DOHH2 (cell line): Measurements from ENCODE around the gene RBFOX1.

Experiments used
- EZH2phosphoT487 ChIP-seq: fragments of 200-600 bp; sonication (generic); IDR thresholded peaks from 2 replicates; pipeline ENCODE4 v1.6.1; 2017; ENCODE audit warnings: borderline replicate concordance, mild to moderate bottlenecking, antibody characterized with exemption, low read length, moderate library complexity, mixed read lengths
- TF ChIP-seq, protein P1 (sequence below): fragments of 200-600 bp; sonication (generic); IDR thresholded peaks from one replicate; pipeline ENCODE4 v1.5.1; 2014; ENCODE audit warnings: antibody characterized with exemption, mild to moderate bottlenecking, low read depth, low read length; ENCODE audit not compliant: poor library complexity, severe bottlenecking

DNA sequence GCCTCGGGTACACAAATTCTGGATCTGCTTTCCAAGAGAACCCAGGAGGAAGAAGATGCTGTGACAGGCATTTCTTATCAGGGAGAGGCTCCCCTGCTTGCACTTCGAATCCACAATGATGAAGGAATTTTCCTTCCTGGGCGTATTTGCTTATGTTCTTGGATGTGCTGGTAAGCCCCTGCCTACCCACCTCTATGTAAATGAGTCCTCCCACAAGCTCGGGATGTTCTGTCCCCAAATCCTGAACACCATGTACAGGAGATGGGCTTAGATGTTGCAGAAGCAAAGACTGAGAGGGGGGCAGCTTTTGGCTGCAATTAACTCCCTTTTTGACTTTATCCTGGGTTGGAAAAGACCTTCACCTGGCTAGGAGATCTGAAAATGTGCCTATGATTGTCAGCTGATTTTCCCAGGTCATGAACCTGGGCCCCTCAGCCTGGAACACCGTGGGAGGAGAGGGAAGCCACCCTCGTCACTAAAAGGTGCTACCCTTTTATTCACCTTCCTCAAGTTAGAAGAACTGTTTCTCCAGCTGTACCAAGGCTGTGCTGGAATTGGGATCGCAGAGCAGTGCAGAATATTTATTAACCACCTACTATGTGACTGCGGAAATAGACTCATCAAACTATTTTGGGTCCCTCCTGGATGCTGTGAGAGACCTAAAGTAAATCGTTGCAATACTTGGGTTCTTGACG, 150.1 kb downstream of the RBFOX1 start:
- TF ChIP-seq, protein P1, sequence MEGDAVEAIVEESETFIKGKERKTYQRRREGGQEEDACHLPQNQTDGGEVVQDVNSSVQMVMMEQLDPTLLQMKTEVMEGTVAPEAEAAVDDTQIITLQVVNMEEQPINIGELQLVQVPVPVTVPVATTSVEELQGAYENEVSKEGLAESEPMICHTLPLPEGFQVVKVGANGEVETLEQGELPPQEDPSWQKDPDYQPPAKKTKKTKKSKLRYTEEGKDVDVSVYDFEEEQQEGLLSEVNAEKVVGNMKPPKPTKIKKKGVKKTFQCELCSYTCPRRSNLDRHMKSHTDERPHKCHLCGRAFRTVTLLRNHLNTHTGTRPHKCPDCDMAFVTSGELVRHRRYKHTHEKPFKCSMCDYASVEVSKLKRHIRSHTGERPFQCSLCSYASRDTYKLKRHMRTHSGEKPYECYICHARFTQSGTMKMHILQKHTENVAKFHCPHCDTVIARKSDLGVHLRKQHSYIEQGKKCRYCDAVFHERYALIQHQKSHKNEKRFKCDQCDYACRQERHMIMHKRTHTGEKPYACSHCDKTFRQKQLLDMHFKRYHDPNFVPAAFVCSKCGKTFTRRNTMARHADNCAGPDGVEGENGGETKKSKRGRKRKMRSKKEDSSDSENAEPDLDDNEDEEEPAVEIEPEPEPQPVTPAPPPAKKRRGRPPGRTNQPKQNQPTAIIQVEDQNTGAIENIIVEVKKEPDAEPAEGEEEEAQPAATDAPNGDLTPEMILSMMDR, result no peak
- TF ChIP-seq EZH2phosphoT487, result no peak
